ENCODE results near the gene PTAFR. TPM values are rescaled to one million over a fixed set of nuclear protein-coding genes. Genes with fewer than 3 reads are reported as not detected.
A peak's percentile ranks its signal among the peaks of the same experiment; 100 is the strongest.

Gene PTAFR
- polyA plus RNA-seq, 1 donor: 1.7 TPM

- DNase-seq (ENCODE audit: low read depth): no peak
Observed at GRCh38 chr1:28178690-28179485, 2.4 kb upstream of the PTAFR start.

DNA sequence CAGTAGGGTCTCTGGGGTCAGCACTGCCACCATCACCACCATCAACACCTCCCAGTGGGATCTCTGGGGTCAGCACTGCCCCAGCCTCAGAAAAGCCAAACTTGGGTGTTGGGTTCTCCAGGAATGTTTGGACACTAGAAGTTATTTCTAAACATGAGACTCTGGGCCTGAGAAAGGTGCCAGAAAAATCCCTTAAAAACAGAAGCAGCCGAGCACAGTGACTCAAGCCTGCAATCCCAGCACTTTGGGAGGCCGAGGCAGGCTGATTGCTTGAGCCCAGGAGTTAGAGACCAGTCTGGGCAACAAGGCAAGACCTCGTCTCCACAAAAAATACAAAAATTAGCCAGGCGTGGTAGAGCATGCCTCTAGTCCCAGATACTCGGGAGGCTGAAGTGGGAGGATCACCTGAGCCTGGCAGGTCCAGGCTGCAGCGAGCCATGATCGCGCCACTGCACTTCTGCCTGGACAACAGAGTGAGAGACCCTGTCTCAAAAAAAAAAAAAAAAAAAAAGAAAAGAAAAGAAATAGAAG, 470 bp downstream of the PTAFR start:
- no peak for DNase-seq (ENCODE audit: low read depth)

DNA sequence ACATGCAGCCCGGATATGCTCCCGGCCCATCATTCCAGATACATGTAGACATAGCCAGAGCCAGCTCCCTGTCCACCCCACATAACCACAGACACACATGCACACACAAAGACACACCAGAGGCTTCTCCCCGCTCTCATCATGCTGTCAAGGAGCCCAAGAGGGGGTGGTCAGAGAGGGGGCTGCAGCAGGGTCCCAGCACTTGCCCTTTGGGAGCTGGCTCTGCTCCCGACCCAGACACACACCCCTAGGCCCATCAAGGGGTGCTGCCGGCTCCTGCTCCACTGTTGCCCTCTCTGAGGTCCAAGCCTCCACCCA, 2.6 kb downstream of the PTAFR start:
- DNase-seq (ENCODE audit: low read depth): no peak

- no peak for DNase-seq (ENCODE audit: low read depth)
Observed at GRCh38 chr1:28173151-28173979, 3.1 kb downstream of the PTAFR start.

DNA sequence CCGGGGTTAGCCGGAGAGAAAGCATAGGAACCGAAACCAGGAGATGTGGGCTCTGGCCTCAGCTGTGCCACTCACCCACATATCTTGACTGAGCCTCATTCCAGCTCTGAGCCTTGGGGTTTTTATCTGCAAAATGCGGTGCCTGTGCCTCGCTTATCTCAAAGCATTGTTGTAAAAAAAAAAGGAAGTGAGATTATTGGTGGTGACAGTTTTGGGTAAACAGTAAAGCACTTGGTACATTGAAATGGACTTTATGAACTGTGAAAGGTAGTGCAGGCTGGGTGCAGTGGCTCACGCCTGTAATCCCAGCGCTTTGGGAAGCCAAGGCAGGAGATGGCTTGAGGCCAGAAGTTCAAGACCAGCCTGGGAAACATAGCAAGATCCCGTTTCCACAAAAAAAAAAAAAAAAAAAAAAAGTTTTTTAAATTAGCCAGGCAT, 3.8 kb downstream of the PTAFR start:
- DNase-seq (ENCODE audit: low read depth): peak; percentile 14

DNA sequence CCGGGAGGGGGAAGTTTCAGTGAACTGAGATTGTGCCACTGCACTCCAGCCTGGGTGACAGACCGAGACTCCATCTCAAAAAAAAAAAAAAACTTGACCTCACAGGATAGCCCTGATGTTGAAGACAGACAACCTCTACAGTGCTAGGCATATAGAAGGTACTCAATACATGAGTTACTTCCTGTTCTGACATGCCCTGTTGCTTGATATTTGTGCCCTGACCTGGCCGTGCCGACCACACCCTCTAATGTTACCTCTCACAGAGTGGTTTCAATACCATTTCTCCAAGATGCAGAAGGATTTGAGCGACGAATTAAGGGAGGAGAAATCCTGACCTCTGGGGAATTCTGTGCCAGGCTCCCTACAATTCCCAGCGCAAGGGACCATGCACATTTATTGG, 5.2 kb downstream of the PTAFR start:
- no peak for DNase-seq (ENCODE audit: low read depth)

DNA sequence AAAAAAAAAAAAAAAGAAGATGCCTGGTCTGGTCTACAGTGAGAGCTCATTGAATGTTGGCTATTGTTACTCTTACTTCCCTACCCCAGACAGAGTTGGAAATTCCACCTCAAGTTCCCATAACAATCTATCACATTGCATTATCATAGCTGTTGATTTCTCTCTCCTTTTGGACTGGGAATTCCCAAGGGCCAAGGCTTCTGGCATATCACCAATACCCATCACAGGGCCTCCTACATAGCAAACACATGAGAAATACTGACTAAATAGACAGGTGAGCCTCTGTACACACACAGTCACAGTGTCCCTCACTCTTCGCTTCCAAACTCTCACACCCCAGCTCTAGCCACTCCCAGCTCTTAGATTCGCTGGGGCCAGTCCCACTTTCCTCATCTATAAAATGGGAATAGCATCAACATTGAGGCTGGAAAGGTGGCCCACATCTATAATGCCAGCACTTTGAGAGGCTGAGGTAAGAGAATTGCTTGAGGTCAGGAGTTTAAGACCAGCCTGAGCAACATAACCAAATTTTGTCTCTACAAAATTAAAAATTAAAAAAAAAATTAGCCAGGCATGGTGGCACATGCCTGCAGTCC, 6.4 kb downstream of the PTAFR start:
- no peak for DNase-seq (ENCODE audit: low read depth)

GRCh38 chr1:28163496-28164161, 12.9 kb downstream of the PTAFR start:
- no peak for DNase-seq (ENCODE audit: low read depth)

GRCh38 chr1:28162151-28162550, 14.3 kb downstream of the PTAFR start:
- DNase-seq (ENCODE audit: low read depth): no peak

- DNase-seq (ENCODE audit: low read depth): no peak
Observed at GRCh38 chr1:28161751-28162150, 14.7 kb downstream of the PTAFR start.

GRCh38 chr1:28160782-28161266, 15.7 kb downstream of the PTAFR start:
- no peak for DNase-seq (ENCODE audit: low read depth)

DNA sequence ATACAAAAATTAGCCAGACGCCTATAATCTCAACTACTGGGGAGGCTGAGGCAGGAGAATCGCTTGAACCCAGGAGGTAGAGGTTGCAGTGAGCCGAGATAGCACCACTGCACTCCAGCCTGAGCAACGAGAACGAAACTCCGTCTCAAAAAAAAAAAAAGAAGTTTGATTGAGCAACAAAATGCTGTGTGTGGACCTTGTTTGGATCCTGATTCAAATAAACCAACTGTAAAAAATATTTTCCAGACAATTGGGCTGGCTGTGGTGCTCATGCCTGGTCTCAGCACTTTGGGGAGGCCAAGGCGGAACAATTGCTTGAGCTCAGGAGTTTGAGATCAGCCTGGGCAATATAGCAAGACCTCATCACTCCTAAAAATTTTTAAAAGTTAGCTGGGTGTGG, 16.8 kb downstream of the PTAFR start:
- DNase-seq (ENCODE audit: low read depth): no peak

DNA sequence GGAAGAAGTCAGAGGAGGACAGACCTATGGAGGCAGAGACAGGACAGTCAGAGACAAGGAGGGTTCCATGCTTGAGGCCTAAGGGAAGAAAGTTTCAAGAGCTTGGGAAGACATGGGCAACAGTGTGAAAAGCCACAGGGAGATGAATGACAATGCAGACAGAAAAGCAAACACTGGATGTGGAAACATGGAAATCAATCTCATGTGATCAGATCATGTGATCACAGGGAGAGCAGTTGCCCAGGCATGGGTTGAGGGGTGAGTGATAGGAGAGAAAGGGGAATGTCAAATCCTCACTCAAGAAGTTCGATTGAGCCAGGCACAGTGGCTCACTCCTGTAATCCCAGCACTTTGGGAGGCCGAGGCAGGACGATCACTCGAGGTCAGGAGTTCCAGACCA, 17.2 kb downstream of the PTAFR start:
- no peak for DNase-seq (ENCODE audit: low read depth)

DNA sequence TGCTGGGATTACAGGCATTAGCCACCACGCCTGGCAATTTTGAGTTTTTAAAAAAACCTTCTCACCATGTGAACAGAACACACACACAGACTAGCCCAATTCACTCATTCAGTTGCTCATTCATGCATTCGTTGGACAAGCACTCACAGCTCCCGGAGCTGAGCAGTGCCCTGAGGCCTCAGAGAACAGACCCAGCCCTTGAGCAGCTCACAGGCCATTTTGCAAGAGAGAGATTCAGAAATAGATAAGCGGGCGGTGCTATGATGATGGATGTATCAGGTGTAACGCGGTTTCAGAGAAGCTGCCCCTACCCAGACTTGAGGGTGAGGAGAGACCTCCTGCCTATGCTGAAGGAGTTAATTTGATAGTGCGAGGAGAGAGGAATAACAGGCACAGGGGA, 18.6 kb downstream of the PTAFR start:
- no peak for DNase-seq (ENCODE audit: low read depth)

DNA sequence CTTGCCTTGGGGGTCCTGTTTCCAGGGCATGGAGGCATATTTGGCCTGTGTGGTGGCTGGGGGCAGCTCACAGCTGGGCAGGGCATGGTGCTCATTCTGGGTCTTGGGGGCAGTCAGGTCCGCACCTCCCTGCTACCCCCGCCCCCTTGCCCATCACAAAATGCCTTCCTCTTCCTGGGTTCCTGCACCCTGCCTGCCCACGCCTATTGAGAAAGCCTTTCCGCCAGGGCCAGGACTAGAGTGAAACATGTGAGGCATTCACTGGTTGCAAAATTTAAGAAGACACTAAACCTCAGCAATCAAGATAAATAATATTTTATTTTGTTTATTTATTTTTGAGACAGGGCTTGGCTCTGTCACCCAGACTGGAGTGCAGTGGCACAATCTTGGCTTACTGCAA, 19.7 kb downstream of the PTAFR start:
- DNase-seq (ENCODE audit: low read depth): no peak

GRCh38 chr1:28155628-28156027, 20.9 kb downstream of the PTAFR start:
- no peak for DNase-seq (ENCODE audit: low read depth)

DNA sequence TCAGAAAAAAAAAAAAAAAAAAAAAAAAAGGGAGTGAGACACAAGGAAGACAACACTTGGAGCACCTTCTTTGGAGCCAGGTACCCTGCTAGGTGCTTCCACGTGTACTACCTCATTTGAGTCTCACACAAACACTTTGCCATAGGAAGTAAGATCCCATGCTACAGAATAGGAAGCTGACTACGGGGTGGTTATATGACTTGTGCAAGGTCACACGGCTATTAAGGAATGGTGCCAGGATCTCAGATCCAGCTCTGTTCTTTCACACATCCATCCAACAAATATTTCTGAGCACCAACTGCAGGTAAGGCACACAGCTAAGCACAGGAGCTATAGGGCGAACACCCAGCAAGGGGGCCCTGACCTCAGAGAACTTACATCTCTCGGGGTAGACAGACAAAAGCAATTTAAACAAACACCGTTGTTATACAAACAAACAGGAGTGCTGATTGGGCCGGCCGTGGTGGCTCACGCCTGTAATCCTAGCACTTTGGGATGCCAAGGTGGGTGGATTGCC, 22.4 kb downstream of the PTAFR start:
- no peak for DNase-seq (ENCODE audit: low read depth)

- DNase-seq (ENCODE audit: low read depth): no peak
Observed at GRCh38 chr1:28150125-28150780, 26.2 kb downstream of the PTAFR start.

DNA sequence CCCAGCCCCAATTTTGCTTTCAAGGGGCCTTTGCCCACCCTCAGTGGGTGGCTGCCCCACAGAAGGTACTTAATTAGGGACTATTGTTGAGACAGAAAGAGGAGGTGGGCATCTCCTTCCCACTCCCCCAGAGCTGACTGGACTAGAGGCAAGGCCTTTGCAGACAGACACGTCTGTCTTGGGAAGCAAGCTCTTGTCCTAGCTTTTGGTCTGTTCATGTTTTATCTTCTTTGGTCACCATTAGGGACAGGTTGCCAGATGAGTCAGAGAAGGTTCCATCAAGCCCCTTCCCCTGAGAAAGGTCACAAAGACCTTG, 27.7 kb downstream of the PTAFR start:
- no peak for DNase-seq (ENCODE audit: low read depth)

DNA sequence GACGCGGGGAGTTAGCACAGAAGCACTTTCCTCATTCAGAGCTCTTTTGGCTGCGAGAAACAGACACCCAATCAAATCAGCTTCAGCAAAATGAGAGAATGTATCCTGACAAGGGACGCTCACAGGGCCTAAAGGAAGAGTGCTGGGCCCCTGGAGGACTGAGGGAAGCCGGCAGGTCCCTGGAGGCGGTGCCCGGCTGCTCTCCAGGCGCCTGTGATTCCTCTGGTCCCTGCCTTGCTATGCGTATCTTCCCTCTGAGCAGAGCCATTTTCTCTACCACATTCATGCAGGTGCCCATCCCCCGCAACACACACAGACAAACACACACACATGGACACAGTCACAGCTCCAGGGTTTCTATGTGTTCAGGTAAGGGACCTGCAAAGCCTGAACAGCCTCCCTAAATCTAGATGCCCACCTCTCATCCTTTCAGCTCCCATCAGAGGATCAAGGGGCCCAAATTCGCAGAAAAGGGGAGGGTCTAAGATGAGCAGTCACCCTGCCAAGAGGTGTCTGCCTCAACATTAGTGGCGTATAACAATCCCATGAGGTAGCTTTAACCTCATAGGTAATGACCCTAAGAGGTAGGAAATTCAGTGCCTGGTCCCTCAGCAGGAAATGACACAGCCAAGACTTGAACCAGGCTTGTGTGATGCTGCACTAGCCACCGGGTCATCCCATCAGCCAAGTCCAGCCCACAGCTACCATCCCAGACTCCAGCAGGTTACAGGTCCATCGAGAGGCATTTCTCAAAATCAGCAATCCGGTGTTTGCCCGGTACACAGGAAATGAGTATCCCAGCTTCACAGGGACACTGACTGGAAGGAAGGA, 29.0 kb downstream of the PTAFR start:
- DNase-seq (ENCODE audit: low read depth): no peak
